CD4-positive, alpha-beta T cell (primary cell): Measurements from ENCODE around the gene THADA. TPM values are rescaled to one million over a fixed set of nuclear protein-coding genes. Genes with fewer than 3 reads are reported as not detected.

Source experiments
- ATAC-seq: fragments of 200-7000 bp; cut with Tn5 transposase; one replicate; pipeline ENCODE4 v1.10.0; 2022; ENCODE audit warnings: mild to moderate bottlenecking; ENCODE audit not compliant: poor library complexity
- CTCF ChIA-PET: fragments of 350-600 bp; sonication (Branson Sonifier 250); formaldehyde crosslinking; loops from one replicate; lab custom pipeline; 2021; ENCODE audit warnings: antibody characterized with exemption, inconsistent platforms; lab: Charles Lee
- POLR2A ChIA-PET: fragments of 350-600 bp; sonication (Branson Sonifier 250); formaldehyde crosslinking; loops from one replicate; lab custom pipeline; 2021; ENCODE audit warnings: antibody characterized with exemption, inconsistent platforms; lab: Charles Lee
- DNase-seq, 14 experiments: peaks; one replicate each; pipeline ENCODE4 v3.0.0-alpha.2; 2013 to 2020; ENCODE audit warnings: mixed read lengths in 2 of 14
- H3K27ac ChIP-seq, 2 donors: one replicate each; pipeline versions ENCODE4 v1.5.1 to v1.7.0; 2013; ENCODE audit warnings: low read length in 2 of 2, low read depth in 1 of 2, mild to moderate bottlenecking in 1 of 2
- H3K27me3 ChIP-seq, 2 experiments: 1 replicate in 1 of 2; 2 replicates in 1 of 2; pipeline versions ENCODE4 v1.6.1 to v1.7.0; 2013; ENCODE audit warnings: low read length in 2 of 2, control low read depth in 1 of 2, mild to moderate bottlenecking in 1 of 2, moderate library complexity in 1 of 2; ENCODE audit not compliant: insufficient read depth in 2 of 2, control insufficient read depth in 1 of 2
- H3K36me3 ChIP-seq: one replicate; pipeline ENCODE4 v1.6.1; 2013; ENCODE audit warnings: low read length, control low read depth; ENCODE audit not compliant: insufficient read depth
- H3K4me1 ChIP-seq: one replicate; pipeline ENCODE4 v1.6.1; 2013; ENCODE audit warnings: low read length, control low read depth; ENCODE audit not compliant: insufficient read depth
- H3K4me3 ChIP-seq: one replicate; pipeline ENCODE4 v1.5.1; 2013; ENCODE audit warnings: mild to moderate bottlenecking, low read length, moderate library complexity
- H3K9me3 ChIP-seq, 2 experiments: 1 replicate in 1 of 2; 2 replicates in 1 of 2; pipeline versions ENCODE4 v1.6.1 to v1.7.0; 2013; ENCODE audit warnings: low read length in 2 of 2, mild to moderate bottlenecking in 2 of 2, control low read depth in 1 of 2, moderate library complexity in 1 of 2; ENCODE audit not compliant: control insufficient read depth in 1 of 2, insufficient read depth in 1 of 2
- H3K27ac Mint-ChIP-seq: one replicate; pipeline ENCODE4 v1.8.0; 2020; ENCODE audit warnings: mixed read lengths
- H3K27me3 Mint-ChIP-seq: one replicate; pipeline ENCODE4 v1.8.0; 2021; ENCODE audit warnings: mixed read lengths
- H3K36me3 Mint-ChIP-seq: one replicate; pipeline ENCODE4 v1.8.0; 2021; ENCODE audit warnings: low read depth, mixed read lengths
- H3K4me1 Mint-ChIP-seq: one replicate; pipeline ENCODE4 v1.8.0; 2021; ENCODE audit warnings: low read depth, mixed read lengths
- H3K4me3 Mint-ChIP-seq: one replicate; pipeline ENCODE4 v1.8.0; 2020; ENCODE audit warnings: mild to moderate bottlenecking, mixed read lengths
- H3K9me3 Mint-ChIP-seq: one replicate; pipeline ENCODE4 v1.8.0; 2020; ENCODE audit warnings: mixed read lengths
- CTCF ChIP-seq: fragments of 200-600 bp; IDR thresholded peaks from one replicate; pipeline ENCODE4 v1.8.0; 2022; ENCODE audit warnings: antibody characterized with exemption, mild to moderate bottlenecking
- intact Hi-C, 2 experiments: fragments of 100-400 bp; cut with DNase I in 1 of 2; cut with micrococcal nuclease in 1 of 2; formaldehyde crosslinking; loops; one replicate each; pipeline versions ENCODE4 v1.15.1 to v1.9.0; 2023 to 2025; cut with DNase I, micrococcal nuclease
- total RNA-seq, 174 experiments: library from RNA in 2 of 174; stranded (reverse) in 2 of 174; gene quantifications; one replicate each; pipeline ENCODE4 v1.2.3 and lab custom pipeline; 2021 to 2026

Gene THADA
- total RNA-seq, 2 experiments from 2014 or later, result 29.3 to 32.9 TPM

GRCh38 chr2:43507137-43507536, 88.7 kb downstream of the THADA start:
- peaks cover 78% of the 10 kb centered on the region for H3K36me3 Mint-ChIP-seq
- no peak overlapping the region for H3K4me3 Mint-ChIP-seq
- no peak overlapping the region for H3K4me3 ChIP-seq
- intact Hi-C loops, result no loop called here
- no peaks in the 10 kb centered on the region for H3K27me3 ChIP-seq
- H3K27ac ChIP-seq, result no peak overlapping the region
- no peak overlapping the region for H3K27ac Mint-ChIP-seq
- H3K36me3 ChIP-seq, result peaks cover 11% of the 10 kb centered on the region
- ATAC-seq (no peak), DNase-seq (no peak)
- CTCF ChIA-PET, result no interaction called here
- no peaks in the 10 kb centered on the region for H3K4me1 ChIP-seq
- POLR2A ChIA-PET, result interaction anchor here (1.5 kb wide), 1 partner anchor 696 kb away, joined by 4 read pairs; no protein-coding TSS in a partner anchor
- no peaks in the 10 kb centered on the region for H3K27me3 Mint-ChIP-seq
- H3K9me3 ChIP-seq, result no peaks in the 10 kb centered on the region
- H3K9me3 Mint-ChIP-seq, result no peaks in the 10 kb centered on the region
- no peak for TF ChIP-seq CTCF
- peaks cover 24% of the 10 kb centered on the region for H3K4me1 Mint-ChIP-seq

GRCh38 chr2:43495727-43496126, 100.1 kb downstream of the THADA start:
- no peaks in the 10 kb centered on the region for H3K27me3 ChIP-seq
- H3K4me1 Mint-ChIP-seq, result peaks cover 4% of the 10 kb centered on the region
- DNase-seq (no peak), ATAC-seq (no peak)
- no peaks in the 10 kb centered on the region for H3K4me1 ChIP-seq
- no peaks in the 10 kb centered on the region for H3K9me3 Mint-ChIP-seq
- no peak overlapping the region for H3K4me3 ChIP-seq
- no peak overlapping the region for H3K4me3 Mint-ChIP-seq
- H3K27ac Mint-ChIP-seq, result no peak overlapping the region
- CTCF ChIA-PET, result no interaction called here
- H3K9me3 ChIP-seq, result no peaks in the 10 kb centered on the region
- peaks cover 21% of the 10 kb centered on the region for H3K36me3 ChIP-seq
- no peak overlapping the region for H3K27ac ChIP-seq
- intact Hi-C loops, result no loop called here
- no peaks in the 10 kb centered on the region for H3K27me3 Mint-ChIP-seq
- TF ChIP-seq CTCF, result no peak
- peaks cover 79% of the 10 kb centered on the region for H3K36me3 Mint-ChIP-seq
- POLR2A ChIA-PET, result no interaction called here

- ChIA-PET CTCF (no interaction called here), POLR2A (no interaction called here)
- Histone ChIP-seq H3K4me3 (no peak overlapping the region), H3K4me1 (no peaks in the 10 kb centered on the region), H3K27ac (no peak overlapping the region), H3K27me3 (no peaks in the 10 kb centered on the region), H3K9me3 (no peaks in the 10 kb centered on the region), H3K36me3 (peaks cover 21% of the 10 kb centered on the region)
- TF ChIP-seq CTCF, result no peak
- intact Hi-C loops, result no loop called here
- Mint-ChIP-seq H3K4me1 (peaks cover 4% of the 10 kb centered on the region), H3K27me3 (no peaks in the 10 kb centered on the region), H3K4me3 (no peak overlapping the region), H3K9me3 (no peaks in the 10 kb centered on the region), H3K36me3 (peaks cover 62% of the 10 kb centered on the region), H3K27ac (no peak overlapping the region)
- ATAC-seq (no peak), DNase-seq (no peak)
Measured at GRCh38 chr2:43493954-43494353, 101.9 kb downstream of the THADA start.
